GM21717 (cell line): ENCODE measurements around the gene STIM2.
"Not testable (repeated sequence)": the region's sequence is repeated elsewhere in the genome, so short reads cannot be mapped to it uniquely, and the experiment has no call there.

Experiments used
- ATAC-seq: cut with Tn5 transposase; IDR thresholded peaks from one replicate; pipeline ENCODE4 v1.9.1; 2021; ENCODE audit warnings: mild to moderate bottlenecking, moderate library complexity; ENCODE audit not compliant: unreplicated experiment

The STIM2 gene

DNA sequence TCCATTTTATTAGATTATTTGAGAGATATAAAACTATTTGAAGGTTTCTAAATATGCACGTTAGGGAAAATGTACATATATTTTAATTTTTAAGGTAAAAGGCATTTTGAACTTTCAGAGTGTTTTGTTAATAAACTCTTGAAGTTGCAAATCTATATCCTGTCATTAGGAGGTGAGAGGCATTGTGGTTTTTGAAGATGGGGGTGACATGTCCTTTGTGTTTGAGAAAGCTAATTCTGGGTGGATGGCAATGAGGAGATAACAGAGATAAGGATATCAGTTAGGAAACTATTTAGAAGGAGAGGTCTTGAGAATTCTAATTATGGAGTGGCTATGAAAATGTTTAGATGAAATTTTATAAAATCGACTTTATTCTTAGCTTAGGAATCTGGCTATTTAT lies 6.1 kb downstream of the STIM2 start:
- ATAC-seq: no peak

DNA sequence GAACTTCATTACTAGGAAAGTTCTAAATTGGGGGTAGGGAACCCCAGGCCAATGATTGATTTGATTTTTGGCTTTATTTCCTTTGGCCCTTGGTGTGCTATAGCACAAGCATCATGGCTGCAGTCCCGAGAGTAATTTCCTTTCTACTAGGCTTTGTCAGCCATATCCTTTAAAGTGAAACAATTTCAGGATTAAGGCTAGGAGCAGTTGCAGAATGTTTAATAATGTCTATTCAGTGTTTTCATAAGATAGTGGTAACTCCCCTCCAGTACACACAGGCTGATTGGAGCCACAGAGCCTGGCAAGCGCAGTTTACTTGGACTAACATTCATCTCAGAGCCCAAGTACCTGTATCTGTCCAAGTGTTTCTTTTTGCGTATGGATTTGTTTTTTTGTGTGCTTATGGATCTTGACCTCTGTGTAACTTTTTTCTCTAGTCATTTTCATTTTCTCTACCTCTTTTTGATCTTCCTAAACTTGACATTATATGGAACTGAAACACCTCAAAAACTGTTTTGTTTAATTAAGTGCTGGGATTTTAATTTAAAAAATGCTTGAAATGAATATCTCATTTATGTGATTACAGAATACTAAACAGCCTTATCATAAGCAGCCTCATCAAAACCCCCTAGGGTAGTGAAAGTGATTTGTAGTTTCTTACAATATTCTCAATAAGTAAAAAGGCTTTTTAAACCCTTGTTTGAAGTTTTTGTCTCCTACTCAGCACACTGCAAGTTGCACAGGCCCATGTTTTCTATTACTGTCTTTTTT lies 7.5 kb downstream of the STIM2 start:
- no peak for ATAC-seq

DNA sequence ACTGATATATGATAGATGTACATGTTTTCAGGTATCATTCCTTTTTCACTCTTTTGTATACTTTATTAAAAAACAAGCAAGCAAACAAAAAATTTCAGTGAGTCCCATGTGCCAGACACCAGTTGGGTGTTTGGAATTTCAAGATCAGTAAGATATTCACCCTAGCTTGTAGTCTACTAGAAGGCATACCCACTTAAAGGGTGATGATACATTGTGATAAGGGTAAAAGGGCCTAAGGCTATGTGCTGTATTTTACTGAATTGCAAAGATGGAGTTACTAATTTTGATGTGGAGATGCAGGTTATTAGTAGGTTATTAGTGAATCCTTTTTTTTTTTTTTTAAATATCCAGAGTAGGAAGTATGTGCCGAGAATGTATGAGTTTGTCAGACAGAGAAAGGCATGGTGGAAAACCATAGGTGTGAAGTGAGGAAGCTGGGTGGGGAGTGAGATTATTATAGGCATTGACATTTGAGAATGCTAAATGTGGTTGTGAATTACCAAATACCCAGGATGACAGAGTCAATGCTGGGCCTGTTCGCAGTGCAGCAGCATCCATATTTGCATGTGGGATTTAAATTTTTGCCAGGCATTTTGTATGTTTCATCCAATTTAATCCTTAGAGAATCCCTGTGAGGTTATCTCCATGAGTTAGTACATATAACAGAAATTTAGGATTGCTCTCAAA lies 10.1 kb downstream of the STIM2 start:
- ATAC-seq: no peak

DNA sequence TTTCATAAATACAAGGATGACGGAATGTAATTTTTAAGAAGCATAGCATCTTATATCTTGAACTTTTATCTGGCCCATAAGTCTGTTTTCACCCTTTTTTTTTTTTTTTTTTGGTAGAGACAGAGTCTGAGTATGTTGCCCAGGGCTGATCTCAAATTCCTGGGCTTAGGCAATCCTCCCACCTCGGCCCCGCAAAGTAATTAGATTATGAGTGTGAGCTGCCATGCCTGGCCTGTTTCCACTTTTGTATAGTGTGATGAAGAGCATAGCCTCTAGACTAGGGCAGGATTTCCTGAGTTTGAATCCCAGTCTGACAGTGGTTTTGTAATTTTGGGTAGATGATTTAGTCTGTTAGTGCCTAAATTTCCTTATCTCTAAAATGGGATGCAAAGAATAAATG lies 11.0 kb downstream of the STIM2 start:
- no peak for ATAC-seq

DNA sequence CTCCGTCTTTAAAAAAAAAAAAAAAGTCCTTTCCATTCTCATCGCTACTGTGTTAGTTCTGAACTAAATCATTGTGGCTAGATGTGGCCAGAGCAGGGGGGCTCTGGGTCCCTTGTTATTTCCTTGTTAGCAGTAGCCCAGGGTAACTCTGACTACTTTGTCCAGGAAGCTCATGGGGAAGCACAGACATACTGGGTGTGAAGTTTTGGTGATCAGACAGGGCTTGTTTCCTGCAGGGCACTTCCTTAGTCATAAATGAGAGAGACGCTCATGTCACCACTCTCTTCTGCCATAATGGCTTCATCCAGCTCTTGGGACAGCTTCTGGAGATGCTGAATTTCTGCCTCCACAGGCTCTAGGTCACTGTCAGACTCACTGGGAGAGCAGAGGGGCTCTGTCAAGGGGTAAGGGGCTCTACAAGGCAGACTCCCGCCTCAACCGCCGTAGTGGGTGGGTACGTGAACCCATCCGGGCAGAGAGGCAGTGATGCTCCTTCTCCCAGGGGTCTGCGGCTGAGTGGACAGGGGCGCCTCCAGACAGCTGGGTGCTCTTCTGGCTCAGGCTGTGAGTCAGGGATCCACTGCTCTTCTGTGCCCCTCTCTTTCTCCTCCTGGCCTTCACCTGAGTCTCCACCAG lies 12.9 kb downstream of the STIM2 start:
- no peak for ATAC-seq

DNA sequence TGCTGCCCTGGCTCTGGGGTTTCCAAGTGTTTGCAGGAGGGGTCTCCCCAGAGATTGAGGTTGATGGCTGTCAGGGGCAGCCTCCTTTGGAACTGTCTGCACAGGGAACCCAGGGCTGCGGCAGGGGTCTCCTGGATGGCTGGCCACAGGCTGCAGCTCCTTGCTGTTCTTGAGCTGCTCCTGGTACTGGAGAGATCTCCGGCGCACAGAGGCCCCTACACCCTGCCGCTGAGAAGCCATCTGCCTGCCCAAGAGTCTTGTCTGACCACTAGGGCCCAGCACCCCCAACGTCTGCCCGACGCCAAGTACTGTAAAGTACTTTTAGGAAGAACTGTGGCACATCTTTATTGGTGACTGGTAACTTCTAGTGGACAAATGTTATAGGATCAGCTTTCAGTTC lies 13.5 kb downstream of the STIM2 start:
- no peak for ATAC-seq

DNA sequence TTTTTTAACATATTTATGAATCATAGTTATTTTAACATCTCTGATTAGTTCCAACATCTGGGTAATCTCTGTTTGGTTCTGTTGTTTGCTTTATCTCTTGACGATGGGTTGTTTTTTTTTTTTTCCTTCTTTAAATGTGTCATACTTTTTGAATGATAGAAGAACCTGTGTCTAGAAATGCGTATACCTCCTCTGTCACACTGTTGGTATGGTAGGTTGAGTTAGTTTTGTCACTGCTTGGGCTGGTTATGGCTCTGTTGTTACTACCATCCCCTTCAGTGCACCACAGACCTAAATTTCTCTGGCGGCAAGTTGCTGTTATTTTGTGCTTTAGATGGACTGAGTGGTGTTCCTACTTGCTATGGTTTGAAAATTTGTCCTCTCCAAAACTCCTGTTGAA lies 16.8 kb downstream of the STIM2 start:
- no peak for ATAC-seq

DNA sequence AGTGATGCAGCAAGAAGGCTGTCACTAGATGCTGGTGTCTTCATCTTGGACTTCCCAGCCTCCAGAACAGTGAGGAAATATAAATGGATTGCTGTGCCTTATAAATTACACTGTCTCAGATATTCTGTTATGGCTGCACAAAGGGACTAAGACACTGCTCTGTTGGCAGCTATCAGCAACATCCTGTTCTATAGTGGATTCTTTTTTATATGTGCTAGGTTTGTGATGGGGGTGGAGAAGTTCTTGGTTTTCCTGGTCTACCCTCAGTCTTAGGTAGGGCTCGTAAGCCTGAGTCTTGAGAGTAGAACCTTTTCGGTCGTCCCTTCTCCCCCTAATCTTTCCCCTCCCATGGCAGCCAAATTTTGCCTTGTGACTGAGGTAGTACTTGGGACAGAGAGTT lies 17.3 kb downstream of the STIM2 start:
- ATAC-seq: no peak

DNA sequence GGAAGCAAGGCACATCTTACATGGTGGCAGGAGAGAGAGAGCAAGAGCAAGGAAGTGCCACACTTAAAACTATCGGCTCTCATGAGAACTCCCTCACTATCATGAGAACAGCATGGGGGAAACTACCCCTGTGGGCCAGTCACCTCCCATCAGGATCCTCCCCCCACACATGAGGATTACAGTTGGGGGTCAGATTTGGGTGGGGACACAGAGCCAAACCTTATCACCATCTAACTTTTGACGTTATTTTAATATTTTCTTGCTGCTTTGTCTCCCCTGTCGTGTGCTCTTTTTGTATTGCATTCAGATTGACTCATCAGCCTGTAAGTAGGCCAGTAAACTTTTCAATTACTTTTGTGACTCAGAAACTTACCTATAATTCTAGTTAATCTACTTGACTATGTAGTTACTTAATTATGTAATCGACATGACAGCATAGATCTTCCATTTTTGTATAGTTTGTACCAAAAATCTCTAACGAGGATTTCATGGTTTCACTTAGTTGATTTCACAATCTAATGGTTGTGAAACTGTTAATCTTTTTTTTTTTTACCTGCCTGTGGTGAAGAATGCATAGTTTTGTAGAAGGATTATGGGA lies 18.3 kb downstream of the STIM2 start:
- no peak for ATAC-seq

DNA sequence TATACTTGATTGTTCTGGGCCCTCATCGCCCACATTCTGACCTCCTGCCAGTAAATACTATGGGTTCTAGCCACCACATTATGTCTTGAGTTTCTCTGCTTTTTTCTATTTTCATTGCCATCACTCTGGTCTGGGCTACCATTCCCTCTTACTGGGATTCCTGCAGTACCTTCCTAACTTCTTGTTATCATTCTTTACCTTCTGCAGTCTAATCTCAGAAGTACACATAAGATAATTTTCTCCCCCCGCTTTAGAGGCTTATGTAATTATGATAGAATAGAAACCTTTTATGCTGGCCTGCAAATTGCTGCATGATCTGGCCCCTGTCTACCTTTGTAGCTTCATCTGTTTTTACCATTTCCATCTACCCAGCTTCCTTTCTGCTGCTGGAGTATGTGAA lies 19.2 kb downstream of the STIM2 start:
- no peak for ATAC-seq

DNA sequence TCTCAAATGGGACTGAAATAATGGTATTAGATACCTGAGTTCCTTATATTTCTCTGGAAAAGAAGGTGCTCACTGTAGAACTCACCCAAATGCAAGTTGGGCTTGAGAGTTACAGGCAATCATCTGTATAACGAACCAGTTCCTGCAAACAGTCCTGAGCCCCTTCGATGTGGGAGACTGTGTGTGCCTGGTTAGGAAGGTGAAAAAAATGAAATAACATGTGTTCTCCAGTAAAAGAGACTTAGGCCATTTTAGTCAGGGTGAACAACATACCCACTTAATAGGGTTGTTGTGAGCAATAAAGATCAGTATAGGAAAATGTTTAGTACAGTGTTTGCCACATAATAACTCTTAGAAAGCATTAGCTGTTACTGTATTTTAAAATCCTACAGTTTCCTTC lies 23.4 kb downstream of the STIM2 start:
- ATAC-seq: no peak

DNA sequence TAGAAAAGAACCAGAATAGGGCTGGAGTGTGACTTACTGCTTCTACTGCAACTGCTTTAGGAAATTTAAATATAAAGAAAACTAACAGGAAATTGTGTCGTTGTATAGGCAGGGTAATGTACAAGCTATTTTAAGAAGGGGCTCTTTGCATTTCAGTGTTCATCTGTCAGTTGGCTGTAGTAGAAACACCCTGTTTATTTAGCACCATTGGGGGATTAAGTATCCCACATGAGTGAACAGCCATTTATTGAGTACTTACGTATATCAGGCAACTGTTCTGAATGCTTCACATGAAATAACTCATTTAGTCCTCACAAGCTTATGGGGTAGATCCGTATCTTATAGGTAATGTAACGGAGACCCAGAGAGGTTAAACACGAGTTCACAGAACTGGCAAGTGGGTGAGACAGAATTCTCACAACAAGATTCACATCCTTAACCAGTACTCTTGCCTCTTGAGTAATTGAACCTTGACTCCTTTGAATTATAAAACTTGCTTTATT lies 23.9 kb downstream of the STIM2 start:
- peak; percentile 53 for ATAC-seq

DNA sequence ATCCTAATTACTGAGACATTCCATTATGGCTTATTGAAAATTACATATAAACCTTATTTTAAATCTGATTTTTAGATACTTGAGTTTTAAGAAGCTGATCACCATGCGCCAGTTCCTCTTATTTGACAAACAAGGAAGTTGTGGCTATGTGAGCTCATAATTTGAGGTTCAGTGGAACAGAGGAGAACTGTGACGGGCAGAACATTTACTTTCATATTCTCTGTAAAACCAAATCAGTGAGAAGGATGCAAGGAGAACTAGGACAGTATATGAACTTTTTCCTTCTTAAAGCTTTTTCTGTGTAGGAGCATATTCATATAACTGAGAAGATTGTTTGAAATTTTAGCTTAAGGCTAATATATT lies 25.3 kb downstream of the STIM2 start:
- peak; percentile 88 for ATAC-seq

DNA sequence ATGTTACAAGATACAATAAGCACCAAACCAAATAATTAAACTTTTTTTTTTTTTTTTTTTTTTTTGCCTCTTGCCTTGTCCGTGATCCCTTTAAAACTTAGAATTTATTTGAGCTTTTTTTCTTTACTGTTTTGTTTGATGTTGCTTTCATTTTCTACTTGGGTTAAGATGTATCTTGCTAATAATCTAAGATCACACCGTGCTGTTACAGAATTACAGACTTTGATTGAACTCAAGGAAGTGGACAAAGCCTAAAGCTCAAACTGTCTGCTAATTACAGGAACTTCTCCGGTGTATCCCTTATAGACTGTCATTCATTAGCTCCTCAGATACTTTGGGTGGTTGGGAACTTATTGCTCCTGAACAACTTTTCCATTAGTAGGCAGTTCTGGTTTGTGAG lies 26.5 kb downstream of the STIM2 start:
- ATAC-seq: no peak

DNA sequence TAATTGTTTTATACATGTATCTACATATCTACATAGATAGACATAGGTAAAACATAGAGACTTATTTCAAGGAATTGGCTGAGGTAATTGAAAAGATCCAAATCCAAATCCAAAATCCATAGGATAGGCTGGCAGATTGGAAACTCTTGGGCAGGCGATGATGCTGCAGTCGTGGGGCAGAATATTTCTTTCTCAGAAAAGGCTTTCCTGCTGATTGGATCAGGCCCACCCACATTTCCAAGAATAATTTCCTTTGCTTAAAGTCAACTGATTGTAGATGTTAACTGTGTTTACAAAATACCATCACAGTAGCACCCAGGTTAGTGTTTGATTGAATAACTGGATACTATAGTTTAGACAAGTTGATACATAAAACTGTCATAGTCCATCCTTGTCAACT lies 27.2 kb downstream of the STIM2 start:
- ATAC-seq: no peak

DNA sequence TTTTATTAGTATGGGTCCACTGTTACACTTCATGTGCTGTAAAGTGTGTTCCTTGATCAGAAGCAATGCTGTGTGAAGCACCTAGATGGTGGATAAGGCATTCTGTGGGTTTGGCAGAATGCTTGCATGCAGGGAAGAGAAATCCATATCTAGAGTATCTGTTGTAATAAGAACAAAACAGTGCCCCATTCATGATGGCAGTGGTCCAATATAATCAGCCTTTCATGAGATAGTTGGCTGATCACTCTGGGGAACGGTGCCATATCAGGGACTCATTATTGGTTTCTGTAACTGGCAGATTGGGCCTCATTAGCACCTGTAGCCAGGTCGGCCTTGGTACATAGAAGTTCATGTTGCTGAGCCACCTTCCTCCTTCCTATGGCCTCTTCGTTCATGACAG lies 28.7 kb downstream of the STIM2 start:
- no peak for ATAC-seq

DNA sequence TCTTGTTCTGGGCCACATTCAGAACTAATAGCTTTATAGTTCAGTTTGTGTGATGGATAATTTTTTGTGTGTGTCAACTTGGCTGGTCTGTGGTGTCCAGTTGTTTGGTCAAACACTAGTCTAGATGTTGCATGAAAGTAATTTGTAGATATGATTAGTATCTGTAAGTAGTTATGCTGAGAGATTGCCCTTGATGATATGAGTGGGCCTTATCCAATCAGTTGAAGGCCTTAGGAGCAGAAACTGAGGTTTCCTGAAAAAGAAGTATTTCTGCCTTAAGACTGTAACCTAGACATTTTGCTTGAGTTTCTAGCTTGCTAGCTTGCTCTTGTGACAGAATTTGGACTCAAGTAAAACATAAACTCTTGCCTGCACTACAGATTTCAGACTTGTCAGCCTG lies 30.4 kb downstream of the STIM2 start:
- ATAC-seq: no peak

DNA sequence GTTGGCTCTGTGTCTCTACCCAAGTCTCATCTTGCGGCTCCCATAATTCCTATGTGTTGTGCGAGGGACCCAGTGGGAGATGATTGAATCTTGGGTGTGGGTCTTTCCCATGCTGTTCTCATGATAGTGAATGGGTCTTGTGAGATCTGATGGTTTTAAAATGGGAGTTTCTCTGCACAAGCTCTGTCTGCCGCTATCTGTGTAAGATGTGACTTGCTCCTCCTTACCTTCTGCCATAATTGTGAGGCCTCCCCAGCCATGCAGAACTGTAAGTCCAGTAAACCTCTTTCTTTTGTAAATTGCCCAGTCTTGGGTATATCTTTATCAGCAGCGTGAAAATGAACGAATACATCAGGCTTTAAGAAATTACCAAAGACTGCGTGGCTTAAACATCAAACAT lies 31.2 kb downstream of the STIM2 start:
- ATAC-seq: no peak

DNA sequence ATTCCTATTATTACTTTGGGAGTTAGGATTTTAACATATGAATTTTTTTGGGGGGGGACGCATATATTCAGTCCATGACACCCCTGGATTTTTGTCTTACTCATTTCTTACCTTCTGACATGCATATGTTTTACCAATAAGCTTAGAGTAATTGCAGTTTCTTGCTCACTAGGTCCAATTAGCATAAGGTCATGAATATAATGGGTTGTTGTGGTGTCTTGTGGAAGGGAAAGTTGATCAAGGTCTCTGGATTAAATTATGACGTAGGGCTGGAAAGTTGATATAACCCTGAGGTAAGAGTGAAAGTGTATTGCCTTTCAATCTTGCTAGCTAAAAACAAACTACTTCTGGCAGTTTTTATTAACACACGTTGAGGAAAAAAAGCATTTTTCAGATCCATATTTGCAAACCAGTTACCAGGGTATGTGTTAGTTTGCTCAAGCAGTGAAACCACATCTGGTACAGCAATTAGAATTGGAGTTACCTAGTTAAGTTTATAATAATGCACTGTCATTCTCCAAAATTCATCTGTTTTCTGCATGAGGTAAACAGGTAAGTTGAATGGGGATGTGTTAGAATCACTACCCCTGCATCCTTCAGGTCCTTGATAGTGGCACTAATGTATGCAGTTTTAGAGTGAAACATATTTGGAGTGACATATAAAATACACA lies 32.0 kb downstream of the STIM2 start:
- ATAC-seq: no peak

DNA sequence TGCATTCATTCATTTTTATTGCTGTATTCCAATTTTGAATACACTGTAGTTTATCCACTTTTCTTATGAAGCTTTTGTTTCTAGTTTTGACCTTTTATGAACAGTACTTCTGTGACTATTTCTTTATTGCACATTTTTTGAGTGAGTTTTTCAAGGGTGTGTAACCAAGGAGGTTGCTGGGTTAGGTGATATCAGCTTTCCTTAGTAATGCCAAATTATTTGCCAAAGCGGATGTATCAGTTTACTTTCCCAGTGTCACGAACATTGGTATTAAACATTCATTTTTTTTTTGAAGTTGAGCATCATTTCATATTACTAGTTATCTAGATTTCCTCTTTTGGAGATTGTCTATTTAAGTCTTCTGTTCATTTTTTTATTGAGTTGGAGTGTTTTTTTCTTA lies 32.9 kb downstream of the STIM2 start:
- ATAC-seq: no peak

DNA sequence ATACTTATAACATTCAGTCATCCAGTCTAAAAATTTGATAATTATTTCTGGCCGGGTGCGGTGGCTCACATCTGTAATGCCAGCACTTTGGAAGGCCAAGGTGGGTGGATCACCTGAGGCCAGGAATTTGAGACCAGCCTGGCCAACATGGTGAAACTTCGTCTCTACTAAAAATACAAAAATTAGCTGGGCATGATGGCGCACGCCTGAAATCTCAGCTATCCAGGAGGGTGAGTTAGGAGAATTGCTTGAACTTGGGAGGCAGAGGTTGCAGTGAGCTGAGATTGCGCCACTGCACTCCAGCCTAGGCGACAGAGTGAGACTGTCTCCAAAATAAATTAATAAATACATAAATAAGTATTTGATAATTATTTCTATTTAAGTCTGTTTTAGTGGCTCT lies 34.2 kb downstream of the STIM2 start:
- ATAC-seq: not testable (repeated sequence)
